RWPE1 (cell line): ENCODE data around the gene CRACDL.
A peak's percentile ranks its signal among the peaks of the same experiment; 100 is the strongest.

Experiments
- CTCF ChIA-PET: fragments of 350-600 bp; sonication (Branson Sonifier 250); formaldehyde crosslinking; extraction: SDS; loops from one replicate; lab custom pipeline; 2021; lab: Yijun Ruan, JAX
- POLR2A ChIA-PET: fragments of 400-600 bp; formaldehyde crosslinking; extraction: SDS; loops from one replicate; lab custom pipeline; 2020; ENCODE audit warnings: antibody characterized with exemption; ENCODE audit not compliant: low non-redundant PET; lab: Yijun Ruan, JAX
- DNase-seq: peaks from one replicate; pipeline ENCODE4 v3.0.0; 2012; ENCODE audit warnings: low spot score
- H3K27ac ChIP-seq: fragments of 450-650 bp; 2 replicates; pipeline ENCODE4 v1.5.1; 2017
- CTCF ChIP-seq: fragments of 450-650 bp; conservative IDR thresholded peaks from 2 replicates; pipeline ENCODE4 v1.5.1; 2017; ENCODE audit warnings: low read depth, mild to moderate bottlenecking

Gene CRACDL

GRCh38 chr2:98912221-98912851 lies 23.7 kb downstream of the CRACDL start:
- TF ChIP-seq CTCF = no peak
- peak; percentile 87 for DNase-seq
- H3K27ac ChIP-seq = peak overlapping the region; percentile 97
- POLR2A ChIA-PET = no interaction called here
- CTCF ChIA-PET = interaction anchor here (1.5 kb wide), 1 partner anchor 24 kb away, joined by 5 read pairs; the partner anchor contains the start of gene CRACDL

GRCh38 chr2:98911376-98912154 lies 24.5 kb downstream of the CRACDL start:
- peak overlapping the region; percentile 97 for H3K27ac ChIP-seq
- DNase-seq = peak; percentile 23
- ChIA-PET POLR2A (no interaction called here), CTCF (interaction anchor here (1.5 kb wide), 1 partner anchor 24 kb away, joined by 5 read pairs; the partner anchor contains the start of gene CRACDL)
- TF ChIP-seq CTCF = no peak

DNA sequence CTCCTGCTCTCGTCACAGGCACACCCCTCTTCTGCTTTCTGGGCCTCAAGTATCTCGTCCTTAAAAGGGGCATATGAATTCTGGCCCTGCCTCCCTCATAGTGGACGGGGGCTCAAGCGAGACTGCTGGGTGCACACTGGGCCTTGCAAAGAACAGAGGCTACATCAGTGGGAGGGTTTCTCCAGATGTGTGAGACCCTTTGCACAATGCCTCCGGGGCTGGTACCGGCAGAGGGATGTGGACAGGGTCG lies 25.0 kb downstream of the CRACDL start:
- DNase-seq = no peak
- POLR2A ChIA-PET = no interaction called here
- no peak for TF ChIP-seq CTCF
- H3K27ac ChIP-seq = peak overlapping the region; percentile 97
- CTCF ChIA-PET = interaction anchor here (1.5 kb wide), 1 partner anchor 25 kb away, joined by 5 read pairs; the partner anchor contains the start of gene CRACDL

DNA sequence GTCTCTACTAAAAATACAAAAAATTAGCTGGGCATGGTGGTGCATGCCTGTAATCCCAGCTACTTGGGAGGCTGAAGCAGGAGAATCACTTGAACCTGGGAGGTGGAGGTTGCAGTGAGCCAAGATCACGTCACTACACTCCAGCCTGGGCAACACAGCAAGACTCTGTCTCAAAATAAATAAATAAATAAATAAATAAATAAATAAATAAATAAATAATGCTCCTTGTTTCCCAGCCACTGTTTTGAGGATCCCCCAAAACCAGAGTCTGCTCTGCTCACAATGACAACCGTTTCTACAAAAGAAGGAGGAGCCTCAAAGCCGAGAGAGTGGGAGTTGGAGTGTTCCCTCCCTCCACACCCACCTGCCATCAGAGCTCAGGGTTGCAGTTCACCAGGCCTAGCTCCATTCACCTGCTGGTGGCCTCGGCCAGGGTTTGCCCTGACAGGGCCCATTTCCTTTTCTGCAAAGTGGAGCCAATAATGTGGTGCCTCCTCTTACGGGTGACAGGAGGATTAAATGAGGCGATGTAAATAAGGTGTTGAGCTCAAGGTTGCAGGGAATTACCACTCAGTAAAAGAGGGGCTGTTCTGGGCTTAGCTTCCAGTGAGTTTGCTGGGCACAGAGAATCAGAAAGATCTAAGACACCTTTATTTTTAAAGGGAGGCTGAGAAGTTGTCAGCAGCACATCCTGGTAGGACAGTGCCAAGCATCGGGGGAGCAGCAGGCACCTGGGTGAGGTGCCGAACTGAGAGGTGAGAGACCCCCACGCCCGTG lies 25.5 kb downstream of the CRACDL start:
- POLR2A ChIA-PET = no interaction called here
- CTCF ChIA-PET = no interaction called here
- no peak for DNase-seq
- no peak for TF ChIP-seq CTCF
- peak overlapping the region; percentile 97 for H3K27ac ChIP-seq

DNA sequence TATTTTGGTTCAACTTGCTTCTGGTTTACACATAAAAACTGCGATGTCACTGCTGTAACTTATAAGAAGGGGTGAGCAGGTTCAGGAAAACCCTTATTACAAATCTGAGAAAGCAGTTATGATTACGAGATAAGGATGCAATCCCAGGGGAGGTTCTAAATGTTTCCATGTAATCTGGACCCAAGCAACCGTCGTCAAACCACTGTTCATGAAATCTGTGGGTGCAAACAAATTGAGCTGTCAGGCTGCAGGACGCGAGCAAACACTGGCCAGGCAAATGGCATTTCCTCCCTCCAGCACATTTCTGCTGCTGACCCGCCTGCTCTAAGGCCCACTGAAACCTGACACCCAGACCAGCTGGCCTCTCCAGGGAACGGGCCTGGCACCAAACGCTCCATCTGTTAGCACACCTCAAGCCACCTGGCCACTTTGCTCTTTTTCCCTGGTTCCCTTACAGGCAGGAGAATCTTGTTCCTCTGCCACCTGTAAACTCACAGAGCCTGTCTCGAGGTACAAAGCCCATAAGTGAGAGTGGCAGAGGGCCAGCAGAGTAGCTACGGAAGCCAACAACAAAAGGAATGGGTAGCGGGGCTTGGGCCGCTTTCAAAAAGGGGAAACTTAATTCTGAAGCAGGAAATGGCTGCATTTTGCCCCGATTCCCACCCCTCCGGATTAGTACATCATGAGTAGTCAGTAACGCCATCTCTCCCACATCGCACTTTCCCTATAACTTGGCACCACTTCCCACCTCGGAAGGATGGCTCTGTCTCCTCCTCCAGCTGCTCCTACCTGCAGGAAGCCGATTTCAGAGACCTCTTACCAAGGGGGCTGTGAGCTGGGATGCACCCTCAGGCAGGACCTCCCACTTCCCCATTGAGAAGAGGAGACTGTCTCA lies 26.5 kb downstream of the CRACDL start:
- peak overlapping the region; percentile 97 for H3K27ac ChIP-seq
- ChIA-PET POLR2A (no interaction called here), CTCF (no interaction called here)
- peak; percentile 43 for DNase-seq
- no peak for TF ChIP-seq CTCF
